ENCODE data around the gene AP3D1. TPM values are rescaled to one million over a fixed set of nuclear protein-coding genes. Genes with fewer than 3 reads are reported as not detected.

AP3D1 gene
- total and polyA plus RNA-seq, 9 of the 15 experiments (the other 6 are each of a cell fraction or from before 2014, with no cell fraction given): 1.2 to 86.1 (median 35.9) TPM

DNA sequence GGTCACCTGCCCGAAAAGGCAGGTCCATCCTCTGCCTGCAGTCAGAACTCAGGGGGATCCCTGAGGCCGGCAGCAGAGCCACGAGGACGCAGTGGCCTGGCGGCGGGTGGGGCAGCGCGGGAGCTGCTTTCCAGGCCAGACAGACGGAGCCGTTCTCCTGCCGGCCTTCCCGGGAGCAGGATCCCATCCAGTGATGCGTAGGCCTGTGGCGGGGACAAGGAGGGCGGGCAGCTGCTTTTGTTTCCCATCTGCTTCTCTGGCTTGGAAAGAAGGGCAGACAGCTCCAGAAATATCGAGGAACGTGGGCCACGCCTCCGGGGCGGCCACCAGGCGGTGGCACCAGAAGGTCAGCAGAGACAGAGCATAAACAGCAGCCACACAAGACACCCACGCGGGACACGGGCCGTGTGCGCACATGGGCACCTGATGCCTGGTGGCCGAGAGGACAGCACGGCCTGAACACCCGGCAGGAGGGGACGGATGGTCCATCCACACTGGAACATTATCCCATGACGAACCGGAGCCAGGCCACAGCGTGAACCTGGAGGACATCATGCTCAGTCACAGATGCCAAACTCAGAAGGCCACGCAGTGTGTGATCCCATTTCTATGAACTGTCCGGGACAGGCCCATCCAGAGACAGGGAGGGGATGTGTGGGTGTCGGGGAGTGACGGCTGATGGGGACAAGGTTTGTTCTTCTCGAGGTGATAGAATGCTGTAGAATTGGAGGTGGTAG lies 86.4 kb downstream of the AP3D1 start (continued):
- TF ChIP-seq ZNF436 (CRISPR knock-in tag; IDR thresholded peaks at IDR 0.05): no peak
- TF ChIP-seq ZNF431 (CRISPR knock-in tag; IDR thresholded peaks at IDR 0.05): no peak
- TF ChIP-seq ZNF212 (CRISPR knock-in tag; IDR thresholded peaks at IDR 0.05): no peak
- TF ChIP-seq ARID1B (IDR thresholded peaks at IDR 0.05): no peak
- TF ChIP-seq ZBTB17 (CRISPR knock-in tag; IDR thresholded peaks at IDR 0.05): no peak
- TF ChIP-seq ZNF175 (CRISPR knock-in tag; IDR thresholded peaks at IDR 0.05; ENCODE audit: low read depth): no peak
- TF ChIP-seq SMC3 (conservative IDR thresholded peaks at IDR 0.05; ENCODE audit: insufficient read depth, low read depth, low read length): no peak
- TF ChIP-seq POLR2G (IDR thresholded peaks at IDR 0.05; ENCODE audit: low read depth, low read length): no peak

GRCh38 chr19:2064395-2064787 lies 87.0 kb downstream of the AP3D1 start:
- no peaks in the 10 kb centered on the region for H3K27me3 ChIP-seq (ENCODE audit: control insufficient read depth in 2 of 2, insufficient read depth in 2 of 2, low read length in 2 of 2)
- POLR2A ChIA-PET: interaction anchor here (6.8 kb wide), 1 partner anchor 16 kb away, joined by 72 read pairs; no protein-coding TSS in a partner anchor
- no peak overlapping the region for H3K4me2 ChIP-seq (ENCODE audit: insufficient read depth, low read length)
- intact Hi-C loops (cut with micrococcal nuclease) (loop anchor here (5.0 kb wide), 1 partner anchor 137 kb away; no protein-coding TSS in a partner anchor), in situ Hi-C loops (cut with MboI) (no loop called here)
- peaks cover 18 to 54% of the 10 kb centered on the region in 2 experiments for H3K4me1 ChIP-seq (replicated peaks in 1 of 2; ENCODE audit: control insufficient read depth in 2 of 2, insufficient read depth in 2 of 2, low read length in 2 of 2)
- DNase-seq (ENCODE audit: extremely low read depth in 1 of 4, low spot score in 3 of 4): no peak
- no peak overlapping the region for H2AFZ ChIP-seq (ENCODE audit: low read depth, low read length)
- no peak for TF ChIP-seq EP400 (IDR thresholded peaks at IDR 0.05)
- no peak for TF ChIP-seq ZNF12 (CRISPR knock-in tag; IDR thresholded peaks at IDR 0.05)
- no peak for TF ChIP-seq ZNF165 (CRISPR knock-in tag; IDR thresholded peaks at IDR 0.05; ENCODE audit: borderline replicate concordance)
- TF ChIP-seq POLR3A (IDR thresholded peaks at IDR 0.05; ENCODE audit: borderline replicate concordance, extremely low read depth, insufficient read depth, insufficient read length): no peak
- no peak for TF ChIP-seq PYGO2 (tag; IDR thresholded peaks at IDR 0.05)
- TF ChIP-seq, protein P1, sequence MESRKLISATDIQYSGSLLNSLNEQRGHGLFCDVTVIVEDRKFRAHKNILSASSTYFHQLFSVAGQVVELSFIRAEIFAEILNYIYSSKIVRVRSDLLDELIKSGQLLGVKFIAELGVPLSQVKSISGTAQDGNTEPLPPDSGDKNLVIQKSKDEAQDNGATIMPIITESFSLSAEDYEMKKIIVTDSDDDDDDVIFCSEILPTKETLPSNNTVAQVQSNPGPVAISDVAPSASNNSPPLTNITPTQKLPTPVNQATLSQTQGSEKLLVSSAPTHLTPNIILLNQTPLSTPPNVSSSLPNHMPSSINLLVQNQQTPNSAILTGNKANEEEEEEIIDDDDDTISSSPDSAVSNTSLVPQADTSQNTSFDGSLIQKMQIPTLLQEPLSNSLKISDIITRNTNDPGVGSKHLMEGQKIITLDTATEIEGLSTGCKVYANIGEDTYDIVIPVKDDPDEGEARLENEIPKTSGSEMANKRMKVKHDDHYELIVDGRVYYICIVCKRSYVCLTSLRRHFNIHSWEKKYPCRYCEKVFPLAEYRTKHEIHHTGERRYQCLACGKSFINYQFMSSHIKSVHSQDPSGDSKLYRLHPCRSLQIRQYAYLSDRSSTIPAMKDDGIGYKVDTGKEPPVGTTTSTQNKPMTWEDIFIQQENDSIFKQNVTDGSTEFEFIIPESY (CRISPR knock-in tag; IDR thresholded peaks at IDR 0.05): peak; percentile 76
- no peak for TF ChIP-seq HNRNPH1 (optimal IDR thresholded peaks at IDR 0.05; ENCODE audit: low read depth, low read length)
- TF ChIP-seq ZNF586 (CRISPR knock-in tag; conservative IDR thresholded peaks at IDR 0.05): no peak
- H4K20me1 ChIP-seq (replicated peaks; ENCODE audit: control insufficient read depth, insufficient read depth, low read length): no peaks in the 10 kb centered on the region
- 86% methylated on average over 9 of the region's 13 CpGs for WGBS (ENCODE audit: insufficient coverage, low coverage, missing lambda C conversion rate)
- no peaks in the 10 kb centered on the region for H3K36me3 ChIP-seq (ENCODE audit: control insufficient read depth, insufficient read depth, low read length)
- FAIRE-seq: no peak
- H3K9me3 ChIP-seq (replicated peaks; ENCODE audit: control insufficient read depth, insufficient read depth, low read depth, low read length): no peaks in the 10 kb centered on the region
- CTCF ChIA-PET (ENCODE audit: low intra/inter-chr PET ratio): no interaction called here
- BruUV-seq (replicated peaks): no TSS peak
- no peak for ATAC-seq
- H3K4me3 ChIP-seq: no peak overlapping the region
- H3K9ac ChIP-seq (ENCODE audit: insufficient read depth in 1 of 2, low read depth in 2 of 2, low read length in 2 of 2): peak overlapping the region in 1 of 2 experiments; percentile 81; a peak in 2 of 4 replicates
- H3K27ac ChIP-seq (ENCODE audit: extremely low read depth, low read depth, low read length): no peak overlapping the region
- H3K9me1 ChIP-seq (ENCODE audit: control insufficient read depth, insufficient read depth, low read length): no peaks in the 10 kb centered on the region
- H3K79me2 ChIP-seq (ENCODE audit: control insufficient read depth, insufficient read depth, low read length): peaks cover 9% of the 10 kb centered on the region; the same call in 2 of the 3 replicates
